Amygdala (tissue), 56 donors: ENCODE measurements around the gene SPACA5.
"Not testable (repeated sequence)": the region's sequence is repeated elsewhere in the genome, so short reads cannot be mapped to it uniquely, and the experiment has no call there.

Experiments used
- DNase-seq, 56 donors: peaks; one replicate each; lab custom pipeline; 2025; lab: John Stamatoyannopoulos, UW

SPACA5 gene

GRCh38 chrX:48021026-48021900 is 14.5 kb downstream of the SPACA5 start:
- DNase-seq = peak in 52 of 56 donors; percentile 4 to 85 (median 54)

GRCh38 chrX:48022100-48022499 is 15.3 kb downstream of the SPACA5 start:
- DNase-seq = no peak

GRCh38 chrX:48022738-48023137 is 15.9 kb downstream of the SPACA5 start:
- no peak for DNase-seq

- peak in 22 of 56 donors; percentile 1 to 69 (median 8) for DNase-seq
These were observed 18.8 kb downstream of the SPACA5 start for GRCh38 chrX:48025561-48025960.

GRCh38 chrX:48027545-48027944 is 20.8 kb downstream of the SPACA5 start:
- DNase-seq = not testable (repeated sequence)

GRCh38 chrX:48028091-48028490 is 21.3 kb downstream of the SPACA5 start:
- no peak for DNase-seq

GRCh38 chrX:48030237-48030636 is 23.4 kb downstream of the SPACA5 start:
- DNase-seq = no peak

GRCh38 chrX:48030641-48031173 is 23.9 kb downstream of the SPACA5 start:
- not testable (repeated sequence) for DNase-seq

- DNase-seq = no peak
These were observed 29.1 kb downstream of the SPACA5 start for GRCh38 chrX:48035891-48036290.

- no peak for DNase-seq
These were observed 36.3 kb downstream of the SPACA5 start for GRCh38 chrX:48043056-48043455.

GRCh38 chrX:48045410-48046311 is 38.9 kb downstream of the SPACA5 start:
- DNase-seq = no peak

GRCh38 chrX:48046846-48047245 is 40.1 kb downstream of the SPACA5 start:
- DNase-seq = no peak

- no peak for DNase-seq
These were observed 52.0 kb downstream of the SPACA5 start for GRCh38 chrX:48058621-48059295.

GRCh38 chrX:48059296-48059639 is 52.5 kb downstream of the SPACA5 start:
- no peak for DNase-seq
